Measurements from ENCODE around the gene BSCL2.

- TF ChIP-seq, protein P1, sequence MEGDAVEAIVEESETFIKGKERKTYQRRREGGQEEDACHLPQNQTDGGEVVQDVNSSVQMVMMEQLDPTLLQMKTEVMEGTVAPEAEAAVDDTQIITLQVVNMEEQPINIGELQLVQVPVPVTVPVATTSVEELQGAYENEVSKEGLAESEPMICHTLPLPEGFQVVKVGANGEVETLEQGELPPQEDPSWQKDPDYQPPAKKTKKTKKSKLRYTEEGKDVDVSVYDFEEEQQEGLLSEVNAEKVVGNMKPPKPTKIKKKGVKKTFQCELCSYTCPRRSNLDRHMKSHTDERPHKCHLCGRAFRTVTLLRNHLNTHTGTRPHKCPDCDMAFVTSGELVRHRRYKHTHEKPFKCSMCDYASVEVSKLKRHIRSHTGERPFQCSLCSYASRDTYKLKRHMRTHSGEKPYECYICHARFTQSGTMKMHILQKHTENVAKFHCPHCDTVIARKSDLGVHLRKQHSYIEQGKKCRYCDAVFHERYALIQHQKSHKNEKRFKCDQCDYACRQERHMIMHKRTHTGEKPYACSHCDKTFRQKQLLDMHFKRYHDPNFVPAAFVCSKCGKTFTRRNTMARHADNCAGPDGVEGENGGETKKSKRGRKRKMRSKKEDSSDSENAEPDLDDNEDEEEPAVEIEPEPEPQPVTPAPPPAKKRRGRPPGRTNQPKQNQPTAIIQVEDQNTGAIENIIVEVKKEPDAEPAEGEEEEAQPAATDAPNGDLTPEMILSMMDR (IDR thresholded peaks at IDR 0.05): no peak
- TF ChIP-seq POLR2A (IDR thresholded peaks at IDR 0.05): peak; percentile 30 to 35
These were observed 17.6 kb downstream of the BSCL2 start, which contains the start of gene LRRN4CL for GRCh38 chr11:62689421-62690183.

All from sigmoid colon (tissue), 3 donors.